Ureter (tissue), 1 donor: ENCODE data around the gene CATSPERZ. TPM values are rescaled to one million over a fixed set of nuclear protein-coding genes. Genes with fewer than 3 reads are reported as not detected.

Source experiments
- DNase-seq: peaks from one replicate; pipeline ENCODE4 v3.0.0-alpha.2; 2020; ENCODE audit warnings: low spot score
- total RNA-seq: library from RNA; stranded (reverse); gene quantifications from one replicate; pipeline ENCODE4 v1.2.4, GENCODE V29; 2023
- donor health status: DM: yes; HTN: yes; CAD: no.

The CATSPERZ gene
- total RNA-seq, 1 donor from 2014 or later, result not detected

GRCh38 chr11:64263947-64264317, 36.2 kb upstream of the CATSPERZ start:
- no peak for DNase-seq

GRCh38 chr11:64264371-64264852, 35.7 kb upstream of the CATSPERZ start:
- no peak for DNase-seq

GRCh38 chr11:64265176-64266160, 34.7 kb upstream of the CATSPERZ start:
- DNase-seq, result no peak

- DNase-seq, result no peak
Measured at GRCh38 chr11:64266339-64266738, 33.8 kb upstream of the CATSPERZ start.

- no peak for DNase-seq
Measured at GRCh38 chr11:64267207-64267945, 32.8 kb upstream of the CATSPERZ start.

GRCh38 chr11:64268025-64268892, 31.9 kb upstream of the CATSPERZ start:
- DNase-seq, result peak; percentile 79

GRCh38 chr11:64268893-64269539, 31.1 kb upstream of the CATSPERZ start:
- DNase-seq, result no peak

GRCh38 chr11:64269540-64270220, 30.5 kb upstream of the CATSPERZ start:
- peak; percentile 98 for DNase-seq

GRCh38 chr11:64275031-64275800, 24.9 kb upstream of the CATSPERZ start:
- no peak for DNase-seq

GRCh38 chr11:64275841-64276240, 24.3 kb upstream of the CATSPERZ start:
- DNase-seq, result no peak

- DNase-seq, result peak; percentile 78
Measured at GRCh38 chr11:64276653-64277431, 23.3 kb upstream of the CATSPERZ start.

GRCh38 chr11:64278576-64279190, 21.5 kb upstream of the CATSPERZ start:
- no peak for DNase-seq

- no peak for DNase-seq
Measured at GRCh38 chr11:64281957-64282770, 18.0 kb upstream of the CATSPERZ start.

GRCh38 chr11:64283092-64283491, 17.1 kb upstream of the CATSPERZ start:
- no peak for DNase-seq

- peak; percentile 97 for DNase-seq
Measured at GRCh38 chr11:64284048-64284961, 15.9 kb upstream of the CATSPERZ start, which contains the start of gene BAD. TSS of gene BAD (minus strand) at chr11:64284665. CDS start at chr11:64284368, 297 bp downstream.
